GM12872 (cell line): ENCODE measurements around the gene SPINDOC.

Source experiments
- CTCF ChIP-seq: IDR thresholded peaks from 3 replicates; pipeline ENCODE4 v1.5.1; 2011; ENCODE audit warnings: low read depth, mild to moderate bottlenecking, low read length, moderate library complexity; ENCODE audit not compliant: insufficient read depth

Gene SPINDOC

GRCh38 chr11:63838150-63838677 lies 25.0 kb downstream of the SPINDOC start:
- TF ChIP-seq CTCF: no peak

GRCh38 chr11:63838678-63839507 lies 25.6 kb downstream of the SPINDOC start, which contains the start of gene MARK2:
MARK2 (plus strand) TSS chr11:63839110; CDS start chr11:63839507, 397 bp downstream.
- no peak for TF ChIP-seq CTCF

- no peak for TF ChIP-seq CTCF
Measured at GRCh38 chr11:63839508-63840355, 26.5 kb downstream of the SPINDOC start.

- TF ChIP-seq CTCF: no peak
Measured at GRCh38 chr11:63840356-63841060, 27.3 kb downstream of the SPINDOC start.

GRCh38 chr11:63841554-63841953 lies 28.3 kb downstream of the SPINDOC start:
- TF ChIP-seq CTCF: no peak

- TF ChIP-seq CTCF: no peak
Measured at GRCh38 chr11:63843041-63843440, 29.8 kb downstream of the SPINDOC start.
